Spleen (tissue), 7 donors: ENCODE data around the gene NME3.

Experiments
- CTCF ChIP-seq, 11 experiments: fragments of 200-600 bp in 7 of 11; fragments of 450-650 bp in 4 of 11; sonication (generic) in 4 of 11; IDR thresholded peaks in 8 of 11; conservative IDR thresholded peaks in 3 of 11; 1 replicate in 7 of 11; 2 replicates in 4 of 11; pipeline versions ENCODE4 v1.4.0 to v1.8.0; 2016 to 2021; ENCODE audit warnings: antibody characterized with exemption in 11 of 11, inconsistent platforms in 4 of 11, mild to moderate bottlenecking in 1 of 11
- POLR2A ChIP-seq, 3 donors: fragments of 450-650 bp; IDR thresholded peaks; one replicate each; pipeline ENCODE4 v1.5.1; 2017; ENCODE audit warnings: antibody characterized with exemption in 3 of 3, mild to moderate bottlenecking in 1 of 3
- POLR2AphosphoS5 ChIP-seq, 3 donors: sonication (generic); formaldehyde crosslinking; IDR thresholded peaks; one replicate each; pipeline ENCODE4 v1.5.1; 2017; ENCODE audit warnings: antibody characterized with exemption in 3 of 3
- donor health status: DM: no; HTN: no; CAD: no; lungs with moderate emphysema.
- donor health status: DM: no; HTN: no; CAD: no.
- donor health status: DM: no; HTN: no; CAD: no.

GRCh38 chr16:1752853-1753252 is 18.5 kb downstream of the NME3 start:
- TF ChIP-seq CTCF (IDR thresholded peaks at IDR 0.05 in 8 of 11, conservative IDR thresholded peaks at IDR 0.05 in 3 of 11) (no peak), POLR2AphosphoS5 (IDR thresholded peaks at IDR 0.05) (no peak), POLR2A (IDR thresholded peaks at IDR 0.05) (no peak)
